ENCODE results near the gene RBPJL. TPM values are rescaled to one million over a fixed set of nuclear protein-coding genes. Genes with fewer than 3 reads are reported as not detected.
A peak's percentile ranks its signal among the peaks of the same experiment; 100 is the strongest.

RBPJL gene
- total and polyA plus RNA-seq, 2 of the 13 experiments (the other 11 are each of a cell fraction or from before 2014, with no cell fraction given), result not detected

GRCh38 chr20:45341939-45342854 is 35.6 kb downstream of the RBPJL start (continued):
- no peak for TF ChIP-seq ZNF142 (CRISPR knock-in tag; IDR thresholded peaks at IDR 0.05)
- peak; percentile 66; the same call in 1 of the 2 replicates for TF ChIP-seq MYC (CRISPR knock-in tag; IDR thresholded peaks at IDR 0.05; ENCODE audit: borderline replicate concordance)
- no peak for TF ChIP-seq CERS6 (CRISPR knock-in tag; IDR thresholded peaks at IDR 0.05)
- TF ChIP-seq TFE3 (CRISPR knock-in tag; IDR thresholded peaks at IDR 0.05), result peak; percentile 87
- TF ChIP-seq ZSCAN20 (CRISPR knock-in tag; IDR thresholded peaks at IDR 0.05; ENCODE audit: borderline replicate concordance), result no peak
- 0 out of 2 replicates have a peak, but pooled peaks have one; percentile 28 for TF ChIP-seq AKAP8 (CRISPR knock-in tag; IDR thresholded peaks at IDR 0.05)
- TF ChIP-seq FOXK2 (IDR thresholded peaks at IDR 0.05), result no peak
- no peak for TF ChIP-seq ZNF691 (CRISPR knock-in tag; IDR thresholded peaks at IDR 0.05; ENCODE audit: borderline replicate concordance, low read depth)
- TF ChIP-seq CREB1 (IDR thresholded peaks at IDR 0.05), result no peak
- TF ChIP-seq CREB1 (CRISPR knock-in tag; IDR thresholded peaks at IDR 0.05), result no peak
- no peak for TF ChIP-seq ZNF577 (CRISPR knock-in tag; IDR thresholded peaks at IDR 0.05; ENCODE audit: borderline replicate concordance, low read depth)
- peak; percentile 72 for TF ChIP-seq POLR2G (IDR thresholded peaks at IDR 0.05; ENCODE audit: low read depth, low read length)
- TF ChIP-seq ZHX1 (CRISPR knock-in tag; IDR thresholded peaks at IDR 0.05; ENCODE audit: low read depth), result no peak
- peak; percentile 69 for TF ChIP-seq SKI (IDR thresholded peaks at IDR 0.05; ENCODE audit: partially characterized antibody)
- no peak for TF ChIP-seq ZNF205 (CRISPR knock-in tag; IDR thresholded peaks at IDR 0.05)
- TF ChIP-seq TRIM24 (CRISPR knock-in tag; IDR thresholded peaks at IDR 0.05), result no peak

Data from HepG2 (cell line).